Astrocyte of the cerebellum (primary cell): ENCODE results near the gene PRPSAP1.

Experiments
- DNase-seq: peaks from one replicate; pipeline ENCODE4 v3.0.0-alpha.2; 2011; ENCODE audit warnings: low read depth
- H3K4me3 ChIP-seq: 2 replicates; pipeline ENCODE4 v1.5.1; 2011; ENCODE audit warnings: mild to moderate bottlenecking, low read depth, low read length, moderate library complexity
- in situ Hi-C: cut with HindIII; loops from 2 replicates; pipeline ENCODE4 v1.10.0; 2017; ENCODE audit warnings: low sequenced_read_pairs
- TF ChIP-seq, protein P1 (sequence below): IDR thresholded peaks from 2 replicates; pipeline ENCODE4 v1.5.1; 2012; ENCODE audit warnings: low read length, low read depth, moderate library complexity, mild to moderate bottlenecking; ENCODE audit errors: missing control alignments

The PRPSAP1 gene

DNA sequence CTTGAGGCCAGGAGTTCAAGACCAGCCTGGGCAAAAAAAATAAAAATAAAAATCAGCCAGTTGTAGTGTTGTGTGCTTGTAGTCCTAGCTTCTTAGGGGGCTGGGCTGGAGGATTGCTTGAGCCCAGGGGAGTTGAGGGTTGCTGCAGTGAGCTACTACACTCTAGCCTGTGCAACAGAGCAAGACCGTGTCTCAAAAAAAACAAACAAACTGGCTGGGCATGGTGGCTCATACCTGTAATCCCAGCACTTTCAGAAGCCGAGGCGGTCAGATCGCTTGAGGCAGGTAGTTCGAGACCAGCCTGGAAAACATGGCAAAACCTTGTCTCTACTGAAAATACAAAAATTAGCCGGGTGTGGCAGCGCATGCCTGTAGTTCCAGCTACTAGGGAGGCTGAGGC is 93.5 kb downstream of the PRPSAP1 start:
- TF ChIP-seq, protein P1, sequence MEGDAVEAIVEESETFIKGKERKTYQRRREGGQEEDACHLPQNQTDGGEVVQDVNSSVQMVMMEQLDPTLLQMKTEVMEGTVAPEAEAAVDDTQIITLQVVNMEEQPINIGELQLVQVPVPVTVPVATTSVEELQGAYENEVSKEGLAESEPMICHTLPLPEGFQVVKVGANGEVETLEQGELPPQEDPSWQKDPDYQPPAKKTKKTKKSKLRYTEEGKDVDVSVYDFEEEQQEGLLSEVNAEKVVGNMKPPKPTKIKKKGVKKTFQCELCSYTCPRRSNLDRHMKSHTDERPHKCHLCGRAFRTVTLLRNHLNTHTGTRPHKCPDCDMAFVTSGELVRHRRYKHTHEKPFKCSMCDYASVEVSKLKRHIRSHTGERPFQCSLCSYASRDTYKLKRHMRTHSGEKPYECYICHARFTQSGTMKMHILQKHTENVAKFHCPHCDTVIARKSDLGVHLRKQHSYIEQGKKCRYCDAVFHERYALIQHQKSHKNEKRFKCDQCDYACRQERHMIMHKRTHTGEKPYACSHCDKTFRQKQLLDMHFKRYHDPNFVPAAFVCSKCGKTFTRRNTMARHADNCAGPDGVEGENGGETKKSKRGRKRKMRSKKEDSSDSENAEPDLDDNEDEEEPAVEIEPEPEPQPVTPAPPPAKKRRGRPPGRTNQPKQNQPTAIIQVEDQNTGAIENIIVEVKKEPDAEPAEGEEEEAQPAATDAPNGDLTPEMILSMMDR: no peak
- in situ Hi-C loops: no loop called here
- no peak for DNase-seq
- H3K4me3 ChIP-seq: no peak overlapping the region
